Epithelial cell of prostate (primary cell): ENCODE data around the gene KRTAP12-3.
"Not testable (repeated sequence)": the region's sequence is repeated elsewhere in the genome, so short reads cannot be mapped to it uniquely, and the experiment has no call there.

Experiments
- DNase-seq: peaks from one replicate; pipeline ENCODE4 v3.0.0-alpha.2; 2011; ENCODE audit warnings: low read depth, low spot score
- H3K27ac ChIP-seq: fragments of 450-650 bp; 2 replicates; pipeline ENCODE4 v1.5.1; 2017; ENCODE audit warnings: mild to moderate bottlenecking

Gene KRTAP12-3

DNA sequence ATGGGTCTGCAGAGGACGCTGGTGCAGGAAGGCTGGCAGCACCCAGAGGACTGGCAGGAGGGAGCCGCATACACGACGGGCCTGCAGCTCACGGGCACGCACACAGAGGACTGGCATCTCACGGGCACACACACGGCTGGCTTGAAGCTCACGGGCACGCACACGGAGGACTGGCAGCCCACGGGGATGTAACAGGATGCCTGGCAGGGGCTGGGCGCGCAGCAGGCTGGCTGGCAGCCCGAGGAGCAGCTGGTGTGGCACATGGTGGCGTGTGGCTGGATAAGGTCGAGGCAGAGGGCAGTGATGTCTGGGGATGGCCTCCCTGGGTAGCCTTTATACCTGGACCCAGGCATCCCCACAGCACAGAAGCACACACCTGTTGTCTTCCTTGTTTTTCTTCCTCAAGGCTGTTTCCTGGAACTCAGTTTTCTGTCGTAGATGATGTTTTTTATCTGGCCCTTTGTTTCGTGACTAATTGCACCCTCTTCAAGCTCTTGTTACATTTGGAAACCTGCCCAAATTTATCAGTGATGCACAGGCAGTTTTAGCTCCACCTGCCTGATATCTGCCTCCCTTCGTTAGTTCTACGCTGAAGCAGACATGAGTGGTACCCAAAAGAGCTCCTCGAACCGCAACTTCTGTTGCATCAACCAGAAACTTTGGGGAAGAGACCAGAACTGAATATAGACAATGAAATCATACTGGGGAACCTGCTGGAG is 24.3 kb downstream of the KRTAP12-3 start, which contains the start of gene KRTAP12-1:
Gene KRTAP12-1, minus strand, starts transcription at position 303 of the 719 bp plus-strand sequence. Its CDS starts 40 bp downstream, at position 263.
- no peak for DNase-seq
- no peak within 1 kb of the TSS for H3K27ac ChIP-seq

GRCh38 chr21:44682580-44683151 is 24.9 kb downstream of the KRTAP12-3 start:
- DNase-seq: no peak
- H3K27ac ChIP-seq: no peak overlapping the region

- no peak overlapping the region for H3K27ac ChIP-seq
- DNase-seq: no peak
Measured at GRCh38 chr21:44684077-44684476, 26.3 kb downstream of the KRTAP12-3 start.

- no peak overlapping the region for H3K27ac ChIP-seq
- DNase-seq: no peak
Measured at GRCh38 chr21:44684483-44684882, 26.8 kb downstream of the KRTAP12-3 start.

DNA sequence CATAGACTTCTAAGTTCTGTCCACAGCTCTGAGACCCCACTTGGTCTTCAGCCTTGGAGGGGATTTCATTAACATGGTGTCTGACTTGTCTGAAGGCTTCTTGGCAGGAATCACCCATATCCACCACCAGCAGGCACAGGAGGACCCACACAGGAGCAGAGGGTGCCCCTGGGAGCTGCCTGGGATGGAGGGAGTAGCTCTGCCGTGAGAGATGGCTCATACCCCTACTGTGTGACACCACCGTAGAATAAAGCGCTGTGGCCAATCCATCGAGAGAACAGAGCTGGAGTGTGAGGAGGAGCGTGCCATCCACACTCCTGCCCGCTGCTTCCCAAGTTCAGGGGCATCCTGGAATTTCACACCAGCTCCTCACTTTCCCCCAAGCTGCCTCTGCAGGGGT is 27.3 kb downstream of the KRTAP12-3 start:
- H3K27ac ChIP-seq, DNase-seq: not testable (repeated sequence)

DNA sequence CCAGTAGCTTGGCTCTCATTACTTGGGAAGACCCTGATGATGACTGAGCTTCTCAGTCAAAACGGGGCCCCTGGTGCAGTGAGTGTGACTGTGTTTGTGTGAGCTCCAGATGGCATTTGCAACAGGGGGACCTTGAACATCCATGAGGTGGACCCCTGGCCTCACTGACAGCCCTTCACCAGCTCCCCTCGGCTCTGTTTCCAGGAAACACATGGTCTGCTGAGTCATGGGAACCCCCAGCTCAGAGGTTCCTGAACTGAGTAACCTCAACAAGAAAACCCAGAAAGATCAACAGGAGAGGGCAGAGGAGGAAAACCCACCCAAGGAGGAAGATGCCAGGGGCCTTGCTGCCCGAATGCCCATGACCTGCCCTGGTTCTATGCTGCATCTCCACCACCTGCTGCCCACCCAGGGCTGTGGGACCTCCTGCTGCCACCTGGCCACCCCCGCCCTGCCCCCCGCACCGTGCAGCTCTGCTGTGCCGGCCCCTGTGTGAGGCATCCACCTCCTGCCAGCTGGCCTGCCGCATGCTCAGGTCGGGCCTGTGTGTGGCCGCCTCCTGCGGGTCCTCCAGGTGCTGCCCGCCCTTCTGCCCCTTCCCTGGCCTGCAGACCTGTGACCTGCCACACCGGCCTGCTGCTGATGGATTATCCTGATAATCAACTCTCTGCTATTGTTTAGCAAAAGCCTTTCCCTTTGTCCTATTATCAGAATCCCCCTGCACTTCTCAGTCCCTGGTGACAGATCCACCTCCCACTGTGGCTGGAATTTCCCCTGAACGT is 28.5 kb downstream of the KRTAP12-3 start:
- no peak for DNase-seq
- no peak overlapping the region for H3K27ac ChIP-seq

GRCh38 chr21:44686843-44687561 is 29.3 kb downstream of the KRTAP12-3 start:
- DNase-seq: no peak
- H3K27ac ChIP-seq: no peak overlapping the region

DNA sequence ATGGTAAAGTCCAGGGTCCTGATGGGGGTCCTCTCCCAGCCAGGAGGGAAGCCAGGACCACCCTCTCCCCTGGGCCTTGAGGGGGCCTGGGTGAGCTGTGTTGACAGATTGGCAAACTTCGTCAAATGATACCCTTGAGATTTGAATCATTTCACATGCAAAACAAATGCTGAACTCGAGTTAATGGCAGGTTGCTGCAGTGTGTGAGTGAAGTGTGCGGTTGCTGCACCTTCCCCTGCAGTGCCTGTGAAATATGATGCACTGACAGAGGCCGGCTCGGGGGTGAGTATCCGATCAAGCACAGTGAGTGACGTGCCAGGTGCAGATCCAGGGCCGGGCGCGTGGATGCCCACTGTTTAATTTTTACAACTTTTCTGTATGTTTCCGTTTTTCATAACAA is 29.9 kb downstream of the KRTAP12-3 start:
- no peak for DNase-seq
- H3K27ac ChIP-seq: no peak overlapping the region

GRCh38 chr21:44689740-44690139 is 32.0 kb downstream of the KRTAP12-3 start:
- not testable (repeated sequence) for H3K27ac ChIP-seq, DNase-seq

GRCh38 chr21:44691686-44692085 is 34.0 kb downstream of the KRTAP12-3 start:
- no peak for DNase-seq
- no peak overlapping the region for H3K27ac ChIP-seq

GRCh38 chr21:44692798-44693512 is 35.2 kb downstream of the KRTAP12-3 start:
- H3K27ac ChIP-seq: no peak overlapping the region
- no peak for DNase-seq

DNA sequence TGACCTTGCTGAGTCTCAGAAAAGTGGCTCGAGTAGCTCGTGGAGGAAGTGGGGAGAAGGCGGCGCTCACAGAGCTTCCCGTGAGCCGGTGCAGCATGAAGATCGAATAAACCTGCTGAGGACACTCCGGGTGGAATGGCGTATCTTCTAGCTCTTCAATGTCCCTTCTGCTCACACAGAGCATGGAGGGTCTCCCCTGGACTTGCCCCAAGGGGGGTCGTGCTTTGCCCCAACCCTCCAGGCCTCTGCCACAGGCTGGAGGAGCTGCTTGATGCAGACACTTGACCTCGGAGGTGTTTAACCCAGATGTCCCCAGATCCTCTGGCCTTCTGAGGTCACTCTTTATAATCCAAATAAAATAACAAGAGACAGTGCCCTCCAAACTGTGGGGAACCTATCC is 37.0 kb downstream of the KRTAP12-3 start:
- no peak for DNase-seq
- no peak overlapping the region for H3K27ac ChIP-seq

DNA sequence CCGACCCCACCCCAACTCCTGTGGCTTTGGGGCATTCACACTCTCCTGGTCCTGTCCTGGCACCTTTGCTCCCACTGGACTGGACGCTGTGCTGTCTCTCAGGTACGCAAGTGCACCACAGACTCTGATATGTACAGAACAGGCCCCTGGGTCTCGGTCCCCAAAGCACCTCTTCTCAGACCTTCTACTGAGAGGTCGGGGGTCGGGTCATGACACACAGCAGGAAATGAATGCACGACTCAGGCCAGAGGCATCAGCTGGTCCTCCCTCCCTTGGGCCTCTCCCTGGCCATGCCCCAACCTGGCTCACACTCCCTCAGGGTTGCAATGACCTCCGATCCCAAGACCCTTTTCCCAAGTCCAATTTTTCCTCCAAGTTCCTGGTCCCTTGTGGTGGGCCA is 37.5 kb downstream of the KRTAP12-3 start:
- H3K27ac ChIP-seq: no peak overlapping the region
- no peak for DNase-seq

GRCh38 chr21:44695641-44696040 is 37.9 kb downstream of the KRTAP12-3 start:
- no peak overlapping the region for H3K27ac ChIP-seq
- DNase-seq: no peak

GRCh38 chr21:44696572-44696971 is 38.8 kb downstream of the KRTAP12-3 start:
- no peak overlapping the region for H3K27ac ChIP-seq
- no peak for DNase-seq

GRCh38 chr21:44697172-44697810 is 39.6 kb downstream of the KRTAP12-3 start, which contains the start of gene KRTAP10-12:
Gene KRTAP10-12 (plus strand): TSS chr21:44697172. CDS start chr21:44697202, 30 bp downstream.
- not testable (repeated sequence) for DNase-seq, H3K27ac ChIP-seq

- no peak for DNase-seq
- no peak overlapping the region for H3K27ac ChIP-seq
Measured at GRCh38 chr21:44697811-44698734, 40.3 kb downstream of the KRTAP12-3 start.

GRCh38 chr21:44699502-44700001 is 41.8 kb downstream of the KRTAP12-3 start:
- no peak for DNase-seq
- H3K27ac ChIP-seq: no peak overlapping the region
